ENCODE measurements around the gene SEL1L.
"Not testable (repeated sequence)": the region's sequence is repeated elsewhere in the genome, so short reads cannot be mapped to it uniquely, and the experiment has no call there.

SEL1L gene

GRCh38 chr14:81464253-81465002 lies 69.2 kb downstream of the SEL1L start:
- DNase-seq = peak in 1 of 2 donors; percentile 41
- no peak overlapping the region for H3K27ac ChIP-seq
- no peaks in the 10 kb centered on the region for H3K36me3 ChIP-seq
- intact Hi-C loops (cut with DNase I; ENCODE audit: low total_unique reads) = loop anchor here (5.0 kb wide), 1 partner anchor 197 kb away; no protein-coding TSS in a partner anchor
- peak; percentile 76 to 85 for TF ChIP-seq CTCF (IDR thresholded peaks at IDR 0.05)
- H3K9me3 ChIP-seq = no peaks in the 10 kb centered on the region
- H3K27me3 ChIP-seq = no peaks in the 10 kb centered on the region
- peak overlapping the region; percentile 29 to 47 for H3K4me3 ChIP-seq
- H3K4me1 ChIP-seq = peaks cover 0 to 5% (median 0%) of the 10 kb centered on the region in 4 donors

DNA sequence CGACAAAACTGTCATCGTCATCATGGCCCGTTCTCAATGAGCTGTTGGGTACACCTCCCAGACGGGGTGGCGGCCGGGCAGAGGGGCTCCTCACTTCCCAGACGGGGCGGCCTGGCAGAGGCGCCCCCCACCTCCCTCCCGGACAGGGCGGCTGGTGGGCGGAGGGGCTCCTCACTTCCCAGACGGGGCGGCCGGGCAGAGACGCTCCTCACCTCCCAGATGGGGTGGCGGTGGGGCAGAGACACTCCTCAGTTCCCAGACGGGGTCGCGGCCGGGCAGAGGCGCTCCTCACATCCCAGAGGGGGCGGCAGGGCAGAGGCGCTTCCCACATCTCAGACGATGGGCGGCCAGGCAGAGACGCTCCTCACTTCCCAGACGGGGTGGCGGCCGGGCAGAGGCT lies 71.3 kb downstream of the SEL1L start:
- H3K27me3 ChIP-seq; intact Hi-C loops (cut with DNase I; ENCODE audit: low total_unique reads): not testable (repeated sequence)

DNA sequence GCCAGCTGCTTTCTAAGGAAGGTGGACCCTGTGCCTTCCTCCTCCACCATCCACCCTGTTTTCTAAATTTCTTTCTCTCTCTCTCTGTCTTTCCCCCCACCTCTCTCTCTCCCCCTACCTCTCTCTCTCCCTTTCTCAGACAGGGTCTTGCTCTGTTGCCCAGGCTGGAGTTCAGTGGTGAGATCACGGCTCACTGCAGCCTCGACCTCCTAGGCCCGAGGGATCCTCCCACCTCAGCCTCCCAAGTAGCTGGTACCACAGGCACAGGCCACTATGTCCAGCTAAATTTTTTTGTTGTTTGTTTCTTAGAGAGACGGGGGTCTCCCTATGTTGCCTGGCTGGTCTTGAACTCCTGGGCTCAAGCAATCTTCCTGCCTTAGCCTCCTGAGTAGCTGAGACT lies 73.7 kb downstream of the SEL1L start:
- Histone ChIP-seq H3K27ac (no peak overlapping the region), H3K27me3 (peaks cover 0 to 5% of the 10 kb centered on the region in 2 donors), H3K4me1 (peaks cover 0 to 3% (median 0%) of the 10 kb centered on the region in 4 donors), H3K9me3 (no peaks in the 10 kb centered on the region), H3K4me3 (no peak overlapping the region), H3K36me3 (no peaks in the 10 kb centered on the region)
- no peak for TF ChIP-seq CTCF (IDR thresholded peaks at IDR 0.05)
- intact Hi-C loops (cut with DNase I; ENCODE audit: low total_unique reads) = no loop called here
- no peak for DNase-seq

More for the DNA sequence above, 71.3 kb downstream of the SEL1L start:
- H3K9me3 ChIP-seq, H3K4me3 ChIP-seq, H3K27ac ChIP-seq, H3K36me3 ChIP-seq, DNase-seq, H3K4me1 ChIP-seq: not testable (repeated sequence)

DNA sequence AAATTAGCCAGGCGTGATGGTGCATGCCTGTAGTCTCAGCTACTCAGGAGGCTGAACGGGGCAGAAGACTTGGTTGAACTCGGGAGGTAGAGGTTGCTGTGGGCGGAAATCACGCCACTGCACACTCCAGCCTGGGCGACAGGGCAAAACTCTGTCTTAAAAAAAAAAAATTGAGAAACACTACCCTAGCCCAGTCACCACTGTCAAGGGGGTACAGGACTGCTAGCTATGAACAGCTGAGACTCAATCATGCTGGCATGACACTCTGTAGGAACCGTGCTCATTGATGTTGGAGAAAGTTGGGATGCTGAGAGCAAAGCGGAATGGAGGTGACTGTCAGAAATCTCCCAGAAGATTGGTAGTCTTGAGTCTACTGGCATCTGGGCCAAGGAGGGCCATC lies 75.3 kb downstream of the SEL1L start:
- Histone ChIP-seq H3K4me3 (no peak overlapping the region), H3K27me3 (peaks cover 0 to 5% of the 10 kb centered on the region in 2 donors), H3K9me3 (no peaks in the 10 kb centered on the region), H3K36me3 (no peaks in the 10 kb centered on the region), H3K27ac (no peak overlapping the region), H3K4me1 (no peaks in the 10 kb centered on the region)
- no peak for DNase-seq
- intact Hi-C loops (cut with DNase I; ENCODE audit: low total_unique reads) = no loop called here
- no peak for TF ChIP-seq CTCF (IDR thresholded peaks at IDR 0.05)

DNA sequence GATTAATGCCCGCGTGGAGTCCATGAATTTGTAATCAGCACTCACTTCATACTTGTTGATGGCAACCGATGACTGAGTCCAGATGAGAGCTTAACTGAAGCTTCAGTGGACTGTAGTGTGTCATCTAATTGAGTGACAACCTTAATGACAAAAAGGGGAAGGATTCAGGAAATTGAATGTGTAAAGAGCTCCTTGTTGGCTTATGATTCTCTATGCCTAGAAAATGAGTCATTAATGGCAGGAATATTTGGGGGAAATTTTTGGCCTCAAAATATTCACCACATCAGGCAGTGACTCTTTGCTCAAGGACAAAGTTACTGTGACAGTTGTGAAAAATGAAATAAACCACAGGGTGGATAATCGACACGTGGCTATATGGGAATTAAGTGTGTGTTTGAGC lies 78.3 kb downstream of the SEL1L start:
- no peaks in the 10 kb centered on the region for H3K4me1 ChIP-seq
- no peak overlapping the region for H3K4me3 ChIP-seq
- no peak overlapping the region for H3K27ac ChIP-seq
- DNase-seq = no peak
- intact Hi-C loops (cut with DNase I; ENCODE audit: low total_unique reads) = no loop called here
- peaks cover 0 to 11% of the 10 kb centered on the region in 2 donors for H3K27me3 ChIP-seq
- no peaks in the 10 kb centered on the region for H3K9me3 ChIP-seq
- TF ChIP-seq CTCF (IDR thresholded peaks at IDR 0.05) = no peak
- H3K36me3 ChIP-seq = no peaks in the 10 kb centered on the region

DNA sequence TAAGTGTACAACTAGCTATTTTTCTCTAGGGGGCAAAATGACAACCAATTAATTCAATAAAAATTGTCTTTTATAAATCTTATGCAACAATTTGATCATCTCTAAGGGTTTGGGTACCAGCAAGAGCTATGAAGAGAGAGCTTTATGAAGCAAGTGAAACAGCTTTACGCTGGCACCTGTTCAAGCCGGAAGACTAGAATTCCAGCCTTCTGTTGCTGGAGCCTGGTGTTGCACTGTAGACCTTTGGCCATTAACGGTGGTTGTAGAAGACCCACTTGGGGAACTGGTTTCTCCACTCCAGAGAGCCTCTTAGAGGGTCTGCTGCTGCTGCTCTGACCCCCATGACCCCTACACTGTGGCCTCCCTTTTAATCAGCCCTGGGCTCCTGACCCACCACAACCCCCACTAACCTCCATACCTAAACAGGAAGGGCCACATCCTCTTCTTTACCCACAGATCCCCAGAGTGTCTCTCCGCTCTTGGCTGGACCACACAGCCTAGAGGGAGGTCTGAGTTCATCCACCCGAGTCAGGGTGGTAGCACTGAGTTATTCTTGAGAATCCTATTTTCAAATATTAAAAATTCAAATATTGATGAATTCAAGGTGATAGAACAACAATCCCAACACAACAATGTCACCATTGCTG lies 79.0 kb downstream of the SEL1L start:
- H3K27ac ChIP-seq = no peak overlapping the region
- intact Hi-C loops (cut with DNase I; ENCODE audit: low total_unique reads) = no loop called here
- H3K36me3 ChIP-seq = no peaks in the 10 kb centered on the region
- no peak overlapping the region for H3K4me3 ChIP-seq
- H3K27me3 ChIP-seq = peaks cover 0 to 18% of the 10 kb centered on the region in 2 donors
- H3K9me3 ChIP-seq = no peaks in the 10 kb centered on the region
- DNase-seq = no peak
- no peak for TF ChIP-seq CTCF (IDR thresholded peaks at IDR 0.05)
- H3K4me1 ChIP-seq = peaks cover 0 to 1% (median 0%) of the 10 kb centered on the region in 4 donors
